HG02973 (cell line): ENCODE results near the gene ADSS2.
"Not testable (repeated sequence)": the region's sequence is repeated elsewhere in the genome, so short reads cannot be mapped to it uniquely, and the experiment has no call there.

ENCODE experiments used
- ATAC-seq: cut with Tn5 transposase; IDR thresholded peaks from one replicate; pipeline ENCODE4 v1.9.1; 2021; ENCODE audit warnings: moderate library complexity; ENCODE audit not compliant: unreplicated experiment

The ADSS2 gene

DNA sequence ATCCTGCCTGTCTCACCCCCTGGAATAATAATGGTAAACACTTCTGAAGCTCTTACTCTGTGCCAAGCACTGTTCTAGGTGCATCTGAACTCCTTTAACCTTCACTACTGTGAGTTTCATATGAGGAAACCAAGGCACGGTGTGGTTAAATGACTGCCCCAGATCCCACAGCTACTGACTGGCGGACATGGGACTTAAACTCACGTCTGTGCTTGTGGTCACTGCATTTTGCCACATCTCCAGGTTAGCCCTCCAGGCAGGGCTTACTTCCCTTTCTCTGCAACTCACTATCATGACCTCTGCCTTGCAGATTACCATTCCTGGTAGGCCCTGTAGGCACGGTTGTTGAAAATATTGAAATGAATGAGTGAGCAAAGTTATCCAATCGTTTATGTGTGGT is 83.4 kb downstream of the ADSS2 start:
- ATAC-seq, result no peak

DNA sequence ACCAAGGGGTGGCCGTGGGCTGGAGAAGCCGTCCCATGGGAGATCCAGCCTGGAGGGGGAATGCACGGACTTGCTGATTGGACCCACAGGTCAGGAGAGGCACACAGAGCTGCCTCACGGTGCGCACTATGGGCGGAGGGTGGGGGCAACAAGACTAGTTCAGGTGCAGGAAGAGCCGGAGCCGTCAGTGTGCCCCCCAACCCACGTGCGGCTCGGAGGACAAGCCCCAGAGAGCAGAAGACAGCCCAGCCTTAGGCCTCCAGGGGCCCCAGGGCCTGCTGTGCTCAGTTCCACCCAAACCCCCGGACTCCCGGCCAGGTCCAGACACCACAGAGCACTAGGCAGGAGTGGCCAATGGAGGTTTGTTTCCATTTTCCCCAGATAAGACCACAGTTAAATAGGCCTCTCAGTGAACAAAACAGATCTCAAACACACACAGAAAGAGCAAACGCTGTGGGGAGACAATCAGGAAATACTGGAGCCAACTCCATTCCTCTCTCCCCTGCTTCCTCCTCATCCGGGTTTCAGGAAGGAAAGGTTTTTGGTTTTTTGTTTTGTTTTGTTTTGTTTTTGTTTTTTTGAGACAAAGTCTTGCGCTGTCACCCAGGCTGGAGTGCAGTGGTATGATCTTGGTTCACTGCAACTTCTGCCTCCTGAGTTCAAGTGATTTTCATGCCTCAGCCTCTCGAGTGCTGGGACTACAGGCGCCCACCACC is 84.2 kb downstream of the ADSS2 start:
- no peak for ATAC-seq

DNA sequence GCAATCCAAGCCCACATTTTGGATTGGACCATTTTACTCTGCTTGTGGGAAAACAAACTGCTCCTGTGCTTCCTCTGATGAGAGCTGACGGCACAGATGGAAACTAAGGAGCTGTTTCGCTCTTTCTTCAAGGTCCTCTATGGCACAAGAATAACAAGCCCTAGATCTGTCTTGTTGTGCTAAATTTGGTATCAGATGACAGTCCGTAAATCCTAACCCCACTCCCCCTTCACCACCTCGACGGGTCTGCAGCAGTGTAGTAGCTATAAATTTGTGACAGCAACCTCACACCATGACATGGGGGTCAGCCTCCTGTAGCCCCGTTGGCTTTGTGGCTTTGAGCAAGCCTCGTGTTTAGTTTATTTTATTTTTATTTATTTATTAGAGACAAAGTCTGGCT is 85.9 kb downstream of the ADSS2 start:
- ATAC-seq, result no peak

DNA sequence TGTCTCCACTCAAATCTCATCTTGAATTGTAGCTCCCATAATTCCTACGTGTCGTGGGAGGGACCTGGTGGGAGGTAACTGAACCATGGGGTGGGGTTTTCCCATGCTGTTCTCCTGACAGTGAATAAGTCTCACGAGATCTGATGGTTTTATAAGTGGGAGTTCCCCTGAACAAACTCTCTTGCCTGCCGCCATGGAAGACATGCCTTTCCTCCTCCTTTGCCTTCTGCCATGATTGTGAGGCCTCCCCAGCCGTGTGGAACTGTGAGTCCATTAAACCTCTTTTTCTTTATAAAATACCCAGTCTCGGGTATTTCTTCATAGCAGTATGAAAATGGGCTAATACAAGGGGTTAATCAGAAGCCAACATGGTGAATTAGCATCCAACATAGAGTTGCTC is 86.4 kb downstream of the ADSS2 start:
- ATAC-seq, result not testable (repeated sequence)

DNA sequence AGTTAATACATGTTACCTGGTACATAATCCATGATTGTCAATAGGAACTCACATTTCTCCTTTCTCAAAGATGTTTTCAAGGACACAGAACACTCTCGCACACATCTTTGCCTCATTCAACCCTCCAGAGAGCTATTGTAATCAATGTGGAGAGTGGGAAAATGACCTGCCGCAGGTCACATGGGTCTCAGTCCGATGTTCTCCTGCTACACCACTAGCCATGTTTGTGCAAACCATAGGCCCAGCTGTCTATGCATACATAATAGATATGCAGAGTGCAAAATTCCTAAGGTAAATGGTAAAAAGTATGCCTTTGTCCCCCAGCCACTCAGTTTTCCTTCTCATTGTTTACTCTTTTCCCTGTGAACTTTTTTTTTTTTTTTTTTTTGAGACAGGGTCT is 89.2 kb downstream of the ADSS2 start:
- no peak for ATAC-seq

DNA sequence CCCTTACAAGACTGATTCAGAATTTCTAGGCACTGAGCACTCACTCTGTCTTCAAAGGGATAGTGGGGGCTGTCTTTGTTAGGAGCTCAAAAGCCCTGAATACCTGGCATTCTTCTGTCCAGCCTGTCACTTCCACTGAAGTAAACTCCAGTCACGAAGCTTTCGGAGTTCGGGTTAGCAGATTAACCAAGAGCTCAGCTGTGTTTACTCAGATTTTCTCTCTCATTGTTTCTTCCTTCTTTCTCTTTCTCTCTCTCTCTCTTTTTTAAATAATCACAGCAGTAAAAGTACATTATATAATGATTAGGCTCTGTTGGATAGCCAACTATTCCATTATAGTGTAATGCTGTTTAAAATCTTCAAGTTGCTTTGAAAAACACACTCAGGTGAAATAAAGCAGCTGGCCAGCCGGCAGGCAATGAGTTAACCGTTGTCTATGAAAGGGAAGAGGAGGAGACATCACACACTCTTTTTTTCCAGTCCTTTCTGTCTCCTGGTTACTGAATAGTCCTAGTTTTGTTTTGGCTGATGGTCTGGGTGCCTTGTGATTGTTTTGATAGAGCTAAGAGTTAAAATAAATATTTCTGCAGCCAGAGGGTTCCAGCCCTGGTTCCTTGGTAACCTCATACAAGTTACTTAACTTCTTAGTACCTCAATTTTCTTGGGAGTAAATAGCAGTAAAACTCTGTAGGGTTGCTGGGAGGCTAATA is 89.8 kb downstream of the ADSS2 start:
- ATAC-seq, result no peak
